ENCODE data around the gene KRT6A.
"Not testable (repeated sequence)": the region's sequence is repeated elsewhere in the genome, so short reads cannot be mapped to it uniquely, and the experiment has no call there.

KRT6A gene

GRCh38 chr12:52502877-52503276 is 9.8 kb upstream of the KRT6A start:
- DNase-seq (no peak), ATAC-seq (no peak)

GRCh38 chr12:52501490-52501889 is 8.4 kb upstream of the KRT6A start:
- no peak for ATAC-seq
- DNase-seq: no peak

GRCh38 chr12:52500574-52500973 is 7.5 kb upstream of the KRT6A start:
- ATAC-seq, DNase-seq: not testable (repeated sequence)

GRCh38 chr12:52499806-52500560 is 6.9 kb upstream of the KRT6A start:
- DNase-seq: no peak
- ATAC-seq: no peak

- ATAC-seq (no peak), DNase-seq (no peak)
Observed at GRCh38 chr12:52498946-52499345, 5.9 kb upstream of the KRT6A start.

DNA sequence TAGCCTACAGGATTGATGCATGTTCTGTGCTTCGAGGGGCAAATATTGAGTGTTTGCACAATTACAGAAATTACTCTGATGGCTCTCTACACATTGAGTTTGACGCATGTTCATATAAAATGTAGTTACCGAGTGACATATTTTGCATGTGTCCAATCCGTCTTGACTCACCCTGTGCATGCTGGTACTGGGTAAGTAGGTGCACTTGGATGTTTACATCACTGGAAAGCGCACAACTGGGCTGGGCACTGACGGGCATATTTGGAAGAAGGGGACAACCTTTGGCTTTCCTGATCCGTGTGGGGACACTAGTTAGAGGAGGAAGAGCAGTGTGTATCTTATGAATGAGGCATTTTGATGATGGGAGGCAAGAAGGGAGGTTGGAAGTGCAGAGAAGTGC is 4.9 kb upstream of the KRT6A start:
- DNase-seq (no peak), ATAC-seq (no peak)

- ATAC-seq (no peak), DNase-seq (no peak)
Observed at GRCh38 chr12:52496590-52497071, 3.6 kb upstream of the KRT6A start.

- ATAC-seq (no peak), DNase-seq (no peak)
Observed at GRCh38 chr12:52496054-52496453, 3.0 kb upstream of the KRT6A start.

- ATAC-seq: peak; percentile 29
- DNase-seq: no peak
Observed at GRCh38 chr12:52495389-52495788, 2.3 kb upstream of the KRT6A start.

DNA sequence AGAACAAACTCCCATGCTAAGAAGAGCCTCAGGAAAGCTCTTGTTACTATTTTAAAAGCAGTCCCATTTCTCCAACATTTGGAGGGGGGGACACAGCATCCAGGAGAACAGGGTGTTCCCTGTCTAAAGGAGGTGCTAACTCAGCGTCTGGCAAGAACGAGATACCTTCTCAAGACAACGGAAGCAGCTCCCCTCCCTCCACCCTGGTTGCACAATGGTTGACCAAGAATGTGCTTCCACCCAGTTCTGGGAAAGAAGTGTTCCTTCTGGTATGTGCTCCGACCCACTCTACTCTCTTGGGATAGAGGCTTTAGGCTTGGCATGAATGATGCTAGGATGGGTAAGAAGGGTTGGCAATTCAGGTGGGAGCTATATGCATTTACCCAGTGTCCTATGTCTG is 1.5 kb upstream of the KRT6A start:
- no peak for DNase-seq

GRCh38 chr12:52494100-52494499 is 1.0 kb upstream of the KRT6A start:
- ATAC-seq (no peak), DNase-seq (no peak)

More for the DNA sequence above, 1.5 kb upstream of the KRT6A start:
- no peak for ATAC-seq

DNA sequence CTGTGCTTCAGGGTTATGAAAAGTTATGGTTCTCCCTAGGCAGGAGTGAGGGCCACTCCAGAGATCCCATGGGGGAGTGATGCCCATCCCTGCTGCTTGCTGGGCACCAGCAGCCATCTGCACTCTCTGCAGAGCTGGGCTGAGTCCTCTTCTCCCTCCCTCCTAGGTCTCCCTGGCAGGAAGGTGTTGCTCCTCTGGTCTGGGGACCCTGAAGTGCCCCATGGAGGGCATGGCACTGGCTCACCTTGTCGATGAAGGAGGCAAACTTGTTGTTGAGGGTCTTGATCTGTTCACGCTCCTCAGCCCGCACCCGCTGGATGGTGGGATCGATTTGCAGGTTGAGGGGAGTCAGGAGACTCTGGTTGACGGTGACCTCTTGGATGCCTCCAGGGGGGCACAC is 652 bp downstream of the KRT6A start:
- not testable (repeated sequence) for DNase-seq, ATAC-seq

- ATAC-seq, DNase-seq: not testable (repeated sequence)
Observed at GRCh38 chr12:52491495-52491894, 1.6 kb downstream of the KRT6A start.

DNA sequence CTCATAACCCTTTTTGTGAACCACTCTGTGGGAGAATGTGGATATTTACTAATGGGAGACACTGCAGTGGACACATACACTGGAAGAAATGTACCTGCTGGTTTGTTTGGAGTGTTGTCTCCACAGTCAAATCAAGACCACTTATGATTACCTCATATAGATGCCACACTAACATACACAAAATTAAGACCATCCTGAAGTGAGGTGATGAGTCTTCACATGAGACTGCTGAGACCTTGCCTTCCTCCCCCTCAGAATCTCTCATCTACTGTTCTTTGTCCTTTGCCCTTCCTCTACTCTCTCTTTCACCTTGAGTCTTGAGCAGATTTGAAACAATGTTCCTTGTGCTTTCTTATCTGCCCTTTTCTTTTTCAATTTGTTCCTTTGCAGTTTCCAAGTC is 4.3 kb downstream of the KRT6A start:
- ATAC-seq (no peak), DNase-seq (no peak)

- not testable (repeated sequence) for DNase-seq, ATAC-seq
Observed at GRCh38 chr12:52487744-52488443, 5.2 kb downstream of the KRT6A start.

DNA sequence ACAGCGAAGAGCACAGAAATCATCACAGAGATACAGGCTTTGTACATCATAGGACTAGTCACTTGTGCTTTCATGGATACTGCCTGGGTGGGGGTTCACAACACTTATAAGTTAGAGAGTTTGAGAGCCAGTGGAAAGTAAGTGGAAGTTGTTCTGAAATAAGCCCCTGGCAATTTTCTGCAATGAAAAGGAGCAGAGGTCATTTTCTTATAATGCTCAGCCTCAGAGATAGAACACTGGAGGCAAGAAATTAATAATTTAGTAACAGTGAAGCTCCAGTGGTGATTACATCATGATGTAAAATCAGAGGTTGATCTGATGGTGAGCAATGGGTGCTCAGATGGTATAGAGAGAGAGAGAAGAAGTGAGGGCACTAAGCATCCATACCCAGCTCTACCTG is 5.8 kb downstream of the KRT6A start:
- DNase-seq: no peak
- no peak for ATAC-seq

DNA sequence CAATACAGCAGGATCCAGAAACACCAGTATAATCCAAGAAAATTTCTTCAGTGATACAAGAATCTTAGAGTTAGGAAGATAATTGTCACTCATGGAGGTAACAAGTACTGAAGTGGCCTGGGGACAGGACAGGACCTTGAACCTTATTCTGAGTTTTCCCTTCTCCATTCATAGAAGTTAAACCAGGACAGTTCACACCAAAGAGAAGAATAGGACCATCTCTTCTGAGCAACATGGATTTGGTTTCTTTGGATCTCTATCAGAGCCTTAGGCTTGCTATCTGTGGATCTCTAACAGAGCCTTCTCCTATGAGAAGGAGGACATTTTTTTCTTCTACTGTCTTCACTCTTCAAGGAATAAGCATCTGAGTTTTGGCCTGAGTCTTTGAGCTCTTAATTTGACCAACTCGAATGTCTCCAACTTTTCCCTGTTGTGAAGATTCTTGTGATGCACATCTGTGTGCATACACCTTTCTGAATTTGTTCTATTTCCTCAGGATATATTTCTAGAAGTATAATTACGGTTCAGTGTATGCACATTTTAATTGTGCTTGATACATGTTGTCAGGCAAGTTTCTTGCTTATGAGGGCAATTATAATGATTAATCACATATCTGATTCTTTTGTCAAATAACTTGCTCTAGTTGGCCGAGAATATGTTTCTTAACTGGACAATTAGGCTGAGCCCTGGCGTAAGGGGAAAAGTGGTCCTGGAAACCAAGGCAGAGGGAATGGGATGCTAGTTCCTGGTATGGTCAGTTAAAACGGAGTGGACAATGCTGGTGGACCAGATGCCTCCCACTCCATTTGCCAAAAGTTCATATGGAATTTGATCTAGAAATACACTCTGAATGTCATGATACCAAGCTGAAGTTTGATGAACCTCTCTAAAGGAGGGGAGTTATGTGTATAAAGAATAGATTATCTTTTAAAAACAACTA is 6.6 kb downstream of the KRT6A start:
- ATAC-seq: no peak
- no peak for DNase-seq

GRCh38 chr12:52480073-52480472 is 13.0 kb downstream of the KRT6A start:
- DNase-seq (no peak), ATAC-seq (no peak)

- no peak for ATAC-seq
- DNase-seq: no peak
Observed at GRCh38 chr12:52477651-52478050, 15.4 kb downstream of the KRT6A start.

- DNase-seq (no peak), ATAC-seq (no peak)
Observed at GRCh38 chr12:52474212-52474611, 18.8 kb downstream of the KRT6A start.

DNA sequence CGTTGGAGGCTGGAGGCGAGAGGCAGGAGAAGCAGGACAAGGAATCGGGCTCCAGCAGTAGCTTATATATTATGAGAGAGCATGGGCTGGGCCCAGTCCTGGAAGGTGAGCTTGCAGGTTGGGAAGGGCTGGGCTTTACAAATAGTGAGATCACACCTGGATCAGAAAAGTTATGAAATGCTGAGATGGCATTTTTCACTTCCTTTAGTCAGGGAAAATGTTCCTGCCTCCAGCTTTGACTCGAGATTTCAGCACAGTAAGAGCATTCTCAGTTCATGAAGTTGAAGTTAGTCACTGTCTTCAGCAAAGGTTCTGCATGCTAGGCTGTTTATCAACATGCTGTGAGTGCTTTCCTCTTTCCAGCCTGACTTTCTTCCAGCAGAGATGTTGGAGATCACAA is 19.3 kb downstream of the KRT6A start, which contains the start of gene KRT6C:
KRT6C (minus strand) TSS at position 38 of the 400 bp plus-strand sequence. CDS start 68 bp downstream, outside the sequence.
- DNase-seq (no peak), ATAC-seq (no peak)

DNA sequence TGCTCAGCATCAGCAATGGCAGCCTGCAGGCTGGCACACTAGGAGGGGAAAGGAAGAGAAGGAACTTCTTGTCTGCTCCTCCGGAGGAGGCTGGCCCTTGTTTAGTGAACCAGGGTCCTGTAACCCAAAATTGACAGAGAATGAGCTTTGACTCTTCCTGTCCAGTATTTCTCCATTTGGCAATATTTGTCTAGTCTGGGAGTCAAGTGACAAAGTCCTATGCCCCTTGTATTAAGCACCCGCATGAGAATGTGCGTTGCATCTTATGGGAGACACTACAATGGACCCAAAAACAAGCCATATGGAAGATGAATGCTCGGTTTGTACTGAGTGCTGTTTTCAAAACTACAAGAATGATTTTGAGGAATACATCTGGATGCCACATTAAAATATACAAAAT is 23.2 kb downstream of the KRT6A start:
- no peak for ATAC-seq
- DNase-seq: no peak
